ENCODE results near the gene NPC1L1.

- no peak for TF ChIP-seq ZNF274 (IDR thresholded peaks at IDR 0.05; ENCODE audit: low read depth, low read length)
- TF ChIP-seq SUZ12 (IDR thresholded peaks at IDR 0.05; ENCODE audit: extremely low read depth, insufficient read depth, insufficient read length): no peak
- peak; percentile 67 for TF ChIP-seq YY1 (IDR thresholded peaks at IDR 0.05; ENCODE audit: insufficient read depth, insufficient read length)
Measured at GRCh38 chr7:44573464-44574286, 32.5 kb upstream of the NPC1L1 start, which contains the start of gene DDX56.
